ENCODE measurements around the gene FLT3LG.

The FLT3LG gene

GRCh38 chr19:49520705-49521319, 46.8 kb downstream of the FLT3LG start:
- no peak overlapping the region for H2AK5ac ChIP-seq (ENCODE audit: low read length)
- no peak overlapping the region for H3K14ac ChIP-seq (ENCODE audit: low read length)
- H2BK120ac ChIP-seq (ENCODE audit: insufficient read depth, low read length, poor library complexity): no peak overlapping the region
- no peak overlapping the region for H3K4me2 ChIP-seq (ENCODE audit: low read length)
- H4K12ac ChIP-seq (ENCODE audit: low read depth, low read length): no peak overlapping the region
- no peak overlapping the region for H2BK12ac ChIP-seq (ENCODE audit: low read length)
- no peak overlapping the region for H4K8ac ChIP-seq (ENCODE audit: low read depth, low read length)
- no peak overlapping the region for H3K4ac ChIP-seq (ENCODE audit: low read depth, low read length)
- no CpG with 5 or more reads among the region's 13 CpGs for WGBS (ENCODE audit: extremely low coverage, insufficient coverage, insufficient read length)
- peaks cover 7% of the 10 kb centered on the region in 2 experiments for H3K36me3 ChIP-seq (ENCODE audit: control insufficient read depth in 1 of 2, insufficient read depth in 2 of 2, low read length in 2 of 2)
- no peak overlapping the region for H4K91ac ChIP-seq (ENCODE audit: low read depth, low read length)
- H3K4me3 ChIP-seq (ENCODE audit: low read depth, low read length): no peak overlapping the region
- H3K9me3 ChIP-seq (ENCODE audit: insufficient read depth, low read depth, low read length): no peaks in the 10 kb centered on the region
- H3K27me3 ChIP-seq (ENCODE audit: insufficient read depth, low read length): no peaks in the 10 kb centered on the region
- no peak overlapping the region for H2BK5ac ChIP-seq (ENCODE audit: low read depth, low read length, poor library complexity)
- no peak overlapping the region for H3K18ac ChIP-seq (ENCODE audit: low read length)
- no peak for DNase-seq
- no peak overlapping the region for H3K9ac ChIP-seq (ENCODE audit: low read length)
- no peaks in the 10 kb centered on the region for H3K79me1 ChIP-seq (ENCODE audit: low read length)
- no peak overlapping the region for H2AFZ ChIP-seq (ENCODE audit: insufficient read depth, low read length, poor library complexity)
- H3K79me2 ChIP-seq (ENCODE audit: control insufficient read depth, insufficient read depth, low read length, poor library complexity): no peaks in the 10 kb centered on the region
- no peak overlapping the region for H3K23ac ChIP-seq (ENCODE audit: low read length)
- H3K27ac ChIP-seq (ENCODE audit: low read depth, low read length): no peak overlapping the region
- peaks cover 0 to 1% of the 10 kb centered on the region in 2 experiments for H3K4me1 ChIP-seq (ENCODE audit: control insufficient read depth in 1 of 2, insufficient read depth in 2 of 2, low read length in 2 of 2)

GRCh38 chr19:49524812-49525455, 50.9 kb downstream of the FLT3LG start:
- no peak overlapping the region for H4K91ac ChIP-seq (ENCODE audit: low read depth, low read length)
- no peak overlapping the region for H4K8ac ChIP-seq (ENCODE audit: low read depth, low read length)
- peaks cover 0 to 5% of the 10 kb centered on the region in 2 experiments for H3K4me1 ChIP-seq (ENCODE audit: control insufficient read depth in 1 of 2, insufficient read depth in 2 of 2, low read length in 2 of 2)
- no peaks in the 10 kb centered on the region for H3K79me2 ChIP-seq (ENCODE audit: control insufficient read depth, insufficient read depth, low read length, poor library complexity)
- H2BK120ac ChIP-seq (ENCODE audit: insufficient read depth, low read length, poor library complexity): no peak overlapping the region
- no peak overlapping the region for H3K14ac ChIP-seq (ENCODE audit: low read length)
- H3K27ac ChIP-seq (ENCODE audit: low read depth, low read length): no peak overlapping the region
- peaks cover 7% of the 10 kb centered on the region in 2 experiments for H3K36me3 ChIP-seq (ENCODE audit: control insufficient read depth in 1 of 2, insufficient read depth in 2 of 2, low read length in 2 of 2)
- no peak overlapping the region for H2BK12ac ChIP-seq (ENCODE audit: low read length)
- no peak overlapping the region for H2AK5ac ChIP-seq (ENCODE audit: low read length)
- no peak overlapping the region for H3K9ac ChIP-seq (ENCODE audit: low read length)
- peak overlapping the region; percentile 29 for H3K4me3 ChIP-seq (ENCODE audit: low read depth, low read length)
- WGBS (ENCODE audit: extremely low coverage, insufficient coverage, insufficient read length): no CpG with 5 or more reads among the region's 22 CpGs
- H2BK5ac ChIP-seq (ENCODE audit: low read depth, low read length, poor library complexity): no peak overlapping the region
- H3K18ac ChIP-seq (ENCODE audit: low read length): no peak overlapping the region
- H2AFZ ChIP-seq (ENCODE audit: insufficient read depth, low read length, poor library complexity): no peak overlapping the region
- no peak overlapping the region for H4K12ac ChIP-seq (ENCODE audit: low read depth, low read length)
- H3K4ac ChIP-seq (ENCODE audit: low read depth, low read length): no peak overlapping the region
- no peaks in the 10 kb centered on the region for H3K79me1 ChIP-seq (ENCODE audit: low read length)
- no peak overlapping the region for H3K23ac ChIP-seq (ENCODE audit: low read length)
- H3K27me3 ChIP-seq (ENCODE audit: insufficient read depth, low read length): no peaks in the 10 kb centered on the region
- no peaks in the 10 kb centered on the region for H3K9me3 ChIP-seq (ENCODE audit: insufficient read depth, low read depth, low read length)
- H3K4me2 ChIP-seq (ENCODE audit: low read length): no peak overlapping the region
- no peak for DNase-seq

GRCh38 chr19:49528211-49528771, 54.3 kb downstream of the FLT3LG start:
- Histone ChIP-seq H4K91ac (ENCODE audit: low read depth, low read length) (no peak overlapping the region), H2AK5ac (ENCODE audit: low read length) (no peak overlapping the region), H4K8ac (ENCODE audit: low read depth, low read length) (no peak overlapping the region), H3K4me2 (ENCODE audit: low read length) (peak overlapping the region; percentile 69), H3K18ac (ENCODE audit: low read length) (no peak overlapping the region), H3K9ac (ENCODE audit: low read length) (no peak overlapping the region), H3K79me2 (ENCODE audit: control insufficient read depth, insufficient read depth, low read length, poor library complexity) (no peaks in the 10 kb centered on the region), H3K23ac (ENCODE audit: low read length) (no peak overlapping the region), H2BK120ac (ENCODE audit: insufficient read depth, low read length, poor library complexity) (no peak overlapping the region), H3K9me3 (ENCODE audit: insufficient read depth, low read depth, low read length) (no peaks in the 10 kb centered on the region), H3K4me1 (ENCODE audit: control insufficient read depth in 1 of 2, insufficient read depth in 2 of 2, low read length in 2 of 2) (peaks cover 2 to 10% of the 10 kb centered on the region in 2 experiments), H4K12ac (ENCODE audit: low read depth, low read length) (no peak overlapping the region), H2BK5ac (ENCODE audit: low read depth, low read length, poor library complexity) (no peak overlapping the region), H3K36me3 (ENCODE audit: control insufficient read depth in 1 of 2, insufficient read depth in 2 of 2, low read length in 2 of 2) (peaks cover 7% of the 10 kb centered on the region in 2 experiments), H3K27me3 (ENCODE audit: insufficient read depth, low read length) (no peaks in the 10 kb centered on the region), H2AFZ (ENCODE audit: insufficient read depth, low read length, poor library complexity) (peak overlapping the region; percentile 3), H3K79me1 (ENCODE audit: low read length) (no peaks in the 10 kb centered on the region), H3K14ac (ENCODE audit: low read length) (no peak overlapping the region), H3K4me3 (ENCODE audit: low read depth, low read length) (peak overlapping the region; percentile 53), H2BK12ac (ENCODE audit: low read length) (no peak overlapping the region), H3K27ac (ENCODE audit: low read depth, low read length) (no peak overlapping the region), H3K4ac (ENCODE audit: low read depth, low read length) (no peak overlapping the region)
- no peak for DNase-seq
- no CpG with 5 or more reads among the region's 25 CpGs for WGBS (ENCODE audit: extremely low coverage, insufficient coverage, insufficient read length)

- H3K14ac ChIP-seq (ENCODE audit: low read length): no peak overlapping the region
- no peak overlapping the region for H3K9ac ChIP-seq (ENCODE audit: low read length)
- H3K36me3 ChIP-seq (ENCODE audit: control insufficient read depth in 1 of 2, insufficient read depth in 2 of 2, low read length in 2 of 2): no peaks in the 10 kb centered on the region
- no peak overlapping the region for H4K12ac ChIP-seq (ENCODE audit: low read depth, low read length)
- peak; percentile 84 to 92 for DNase-seq
- H3K79me2 ChIP-seq (ENCODE audit: control insufficient read depth, insufficient read depth, low read length, poor library complexity): no peaks in the 10 kb centered on the region
- no peak overlapping the region for H3K27ac ChIP-seq (ENCODE audit: low read depth, low read length)
- no CpG with 5 or more reads among the region's 7 CpGs for WGBS (ENCODE audit: extremely low coverage, insufficient coverage, insufficient read length)
- peaks cover 1% of the 10 kb centered on the region for H3K9me3 ChIP-seq (ENCODE audit: insufficient read depth, low read depth, low read length)
- H2BK12ac ChIP-seq (ENCODE audit: low read length): no peak overlapping the region
- no peak overlapping the region for H3K4me3 ChIP-seq (ENCODE audit: low read depth, low read length)
- H2AFZ ChIP-seq (ENCODE audit: insufficient read depth, low read length, poor library complexity): no peak overlapping the region
- no peak overlapping the region for H3K4me2 ChIP-seq (ENCODE audit: low read length)
- H3K4ac ChIP-seq (ENCODE audit: low read depth, low read length): no peak overlapping the region
- no peak overlapping the region for H2BK120ac ChIP-seq (ENCODE audit: insufficient read depth, low read length, poor library complexity)
- no peak overlapping the region for H4K91ac ChIP-seq (ENCODE audit: low read depth, low read length)
- no peak overlapping the region for H2BK5ac ChIP-seq (ENCODE audit: low read depth, low read length, poor library complexity)
- H3K79me1 ChIP-seq (ENCODE audit: low read length): peaks cover 2% of the 10 kb centered on the region
- H3K23ac ChIP-seq (ENCODE audit: low read length): no peak overlapping the region
- no peaks in the 10 kb centered on the region for H3K27me3 ChIP-seq (ENCODE audit: insufficient read depth, low read length)
- H3K4me1 ChIP-seq (ENCODE audit: control insufficient read depth in 1 of 2, insufficient read depth in 2 of 2, low read length in 2 of 2): peaks cover 11 to 20% of the 10 kb centered on the region in 2 experiments
- no peak overlapping the region for H3K18ac ChIP-seq (ENCODE audit: low read length)
- H4K8ac ChIP-seq (ENCODE audit: low read depth, low read length): no peak overlapping the region
- no peak overlapping the region for H2AK5ac ChIP-seq (ENCODE audit: low read length)
Measured at GRCh38 chr19:49530708-49531107, 56.7 kb downstream of the FLT3LG start.
